ENCODE data around the gene TAC3. TPM values are rescaled to one million over a fixed set of nuclear protein-coding genes. Genes with fewer than 3 reads are reported as not detected.
"Not testable (repeated sequence)": the region's sequence is repeated elsewhere in the genome, so short reads cannot be mapped to it uniquely, and the experiment has no call there.

Gene TAC3
- total RNA-seq, 3 donors from 2014 or later: not detected

- intact Hi-C loops (cut with DNase I; ENCODE audit: low total_unique reads): no loop called here
- H3K27ac ChIP-seq: no peak overlapping the region
- H3K27me3 ChIP-seq: no peaks in the 10 kb centered on the region
- no peaks in the 10 kb centered on the region for H3K36me3 ChIP-seq
- no peaks in the 10 kb centered on the region for H3K9me3 ChIP-seq
- DNase-seq (ENCODE audit: low spot score in 2 of 2): no peak
- H3K4me3 ChIP-seq: no peak overlapping the region
- H3K4me1 ChIP-seq: peaks cover 0 to 1% of the 10 kb centered on the region in 2 donors
- TF ChIP-seq POLR2AphosphoS5 (IDR thresholded peaks at IDR 0.05) (no peak), CTCF (IDR thresholded peaks at IDR 0.05) (no peak), POLR2A (IDR thresholded peaks at IDR 0.05) (no peak)
Measured at GRCh38 chr12:56980941-56981530, 35.3 kb downstream of the TAC3 start.

- H3K27ac ChIP-seq: no peak overlapping the region
- intact Hi-C loops (cut with DNase I; ENCODE audit: low total_unique reads): no loop called here
- DNase-seq (ENCODE audit: low spot score in 2 of 2): no peak
Measured at GRCh38 chr12:56980268-56980667, 36.1 kb downstream of the TAC3 start.

GRCh38 chr12:56979628-56980027 is 36.7 kb downstream of the TAC3 start:
- Histone ChIP-seq H3K9me3 (no peaks in the 10 kb centered on the region), H3K4me1 (no peaks in the 10 kb centered on the region), H3K27me3 (no peaks in the 10 kb centered on the region), H3K27ac (no peak overlapping the region), H3K36me3 (no peaks in the 10 kb centered on the region), H3K4me3 (no peak overlapping the region)
- intact Hi-C loops (cut with DNase I; ENCODE audit: low total_unique reads): no loop called here
- no peak for DNase-seq (ENCODE audit: low spot score in 2 of 2)
- TF ChIP-seq CTCF (IDR thresholded peaks at IDR 0.05): no peak
- TF ChIP-seq POLR2AphosphoS5 (IDR thresholded peaks at IDR 0.05): no peak
- no peak for TF ChIP-seq POLR2A (IDR thresholded peaks at IDR 0.05)

More at GRCh38 chr12:56980268-56980667, 36.1 kb downstream of the TAC3 start:
- TF ChIP-seq POLR2AphosphoS5 (IDR thresholded peaks at IDR 0.05) (no peak), CTCF (IDR thresholded peaks at IDR 0.05) (no peak), POLR2A (IDR thresholded peaks at IDR 0.05) (no peak)
- H3K9me3 ChIP-seq: no peaks in the 10 kb centered on the region
- no peaks in the 10 kb centered on the region for H3K27me3 ChIP-seq
- no peaks in the 10 kb centered on the region for H3K36me3 ChIP-seq
- H3K4me1 ChIP-seq: no peaks in the 10 kb centered on the region
- H3K4me3 ChIP-seq: no peak overlapping the region

GRCh38 chr12:56978397-56979138 is 37.8 kb downstream of the TAC3 start:
- Histone ChIP-seq H3K27ac (no peak overlapping the region), H3K27me3 (no peaks in the 10 kb centered on the region), H3K4me3 (no peak overlapping the region), H3K4me1 (no peaks in the 10 kb centered on the region), H3K36me3 (no peaks in the 10 kb centered on the region), H3K9me3 (no peaks in the 10 kb centered on the region)
- TF ChIP-seq POLR2AphosphoS5 (IDR thresholded peaks at IDR 0.05): no peak
- TF ChIP-seq CTCF (IDR thresholded peaks at IDR 0.05): no peak
- no peak for TF ChIP-seq POLR2A (IDR thresholded peaks at IDR 0.05)
- intact Hi-C loops (cut with DNase I; ENCODE audit: low total_unique reads): no loop called here
- no peak for DNase-seq (ENCODE audit: low spot score in 2 of 2)

- H3K27me3 ChIP-seq: not testable (repeated sequence)
Measured at GRCh38 chr12:56977361-56977760, 39.0 kb downstream of the TAC3 start.

GRCh38 chr12:56974224-56974623 is 42.1 kb downstream of the TAC3 start:
- DNase-seq (ENCODE audit: low spot score in 2 of 2); H3K27ac ChIP-seq; H3K36me3 ChIP-seq; H3K4me3 ChIP-seq; intact Hi-C loops (cut with DNase I; ENCODE audit: low total_unique reads); H3K4me1 ChIP-seq; H3K27me3 ChIP-seq; H3K9me3 ChIP-seq: not testable (repeated sequence)

More at GRCh38 chr12:56977361-56977760, 39.0 kb downstream of the TAC3 start:
- H3K4me3 ChIP-seq; H3K9me3 ChIP-seq; H3K36me3 ChIP-seq; DNase-seq (ENCODE audit: low spot score in 2 of 2); H3K27ac ChIP-seq; H3K4me1 ChIP-seq; intact Hi-C loops (cut with DNase I; ENCODE audit: low total_unique reads): not testable (repeated sequence)

- H3K9me3 ChIP-seq; DNase-seq (ENCODE audit: low spot score in 2 of 2); intact Hi-C loops (cut with DNase I; ENCODE audit: low total_unique reads); H3K27me3 ChIP-seq; H3K36me3 ChIP-seq; H3K4me3 ChIP-seq; H3K27ac ChIP-seq; H3K4me1 ChIP-seq: not testable (repeated sequence)
Measured at GRCh38 chr12:56968910-56969309, 47.4 kb downstream of the TAC3 start.

- DNase-seq (ENCODE audit: low spot score in 2 of 2); H3K4me1 ChIP-seq; H3K4me3 ChIP-seq; H3K27ac ChIP-seq; H3K27me3 ChIP-seq; intact Hi-C loops (cut with DNase I; ENCODE audit: low total_unique reads); H3K36me3 ChIP-seq: not testable (repeated sequence)
- H3K9me3 ChIP-seq: peaks cover 0 to 11% of the 10 kb centered on the region in 2 donors
Measured at GRCh38 chr12:56965997-56966642, 50.2 kb downstream of the TAC3 start.
